ENCODE results near the gene KIF16B. TPM values are rescaled to one million over a fixed set of nuclear protein-coding genes. Genes with fewer than 3 reads are reported as not detected.

The KIF16B gene
- total and polyA plus RNA-seq, 2 of the 8 experiments (the other 6 are each of a cell fraction or from before 2014, with no cell fraction given), result 3.0 to 9.2 TPM

- H2AK5ac ChIP-seq (ENCODE audit: low read depth, low read length), result no peak overlapping the region
- H2BK5ac ChIP-seq (ENCODE audit: low read depth, low read length), result no peak overlapping the region
- no peaks in the 10 kb centered on the region for H3K79me1 ChIP-seq (ENCODE audit: low read depth, low read length)
- H3K4ac ChIP-seq (replicated peaks; ENCODE audit: insufficient read length, low read depth, low read length), result no peak overlapping the region
- no peak overlapping the region for H4K8ac ChIP-seq (ENCODE audit: extremely low read depth, insufficient read depth, low read length)
- H2BK12ac ChIP-seq (ENCODE audit: low read depth, low read length), result no peak overlapping the region
- H3K9me3 ChIP-seq (ENCODE audit: insufficient read depth in 2 of 2, low read depth in 1 of 2, low read length in 1 of 2), result no peaks in the 10 kb centered on the region
- H3K23me2 ChIP-seq (ENCODE audit: low read depth, low read length), result no peaks in the 10 kb centered on the region; the same call in 1 of the 2 replicates
- H3K27me3 ChIP-seq (replicated peaks in 1 of 4; ENCODE audit: control insufficient read depth in 3 of 4, extremely low read depth in 1 of 4, insufficient read depth in 3 of 4, low read length in 3 of 4), result no peaks in the 10 kb centered on the region
- no peak overlapping the region for H2BK15ac ChIP-seq (ENCODE audit: low read length)
- no peak overlapping the region for H3K4me2 ChIP-seq (ENCODE audit: insufficient read depth in 1 of 2, low read depth in 2 of 2, low read length in 2 of 2)
- H3K18ac ChIP-seq (ENCODE audit: extremely low read depth, low read length), result no peak overlapping the region
- no peaks in the 10 kb centered on the region for H3K36me3 ChIP-seq (ENCODE audit: control insufficient read depth in 2 of 4, insufficient read depth in 4 of 4, low read length in 3 of 4)
- H2AFZ ChIP-seq (ENCODE audit: low read length), result no peak overlapping the region
- H4K5ac ChIP-seq (ENCODE audit: insufficient read length, low read depth, low read length), result no peak overlapping the region
- no peak overlapping the region for H3K23ac ChIP-seq (ENCODE audit: insufficient read length)
- TF ChIP-seq SRF (IDR thresholded peaks at IDR 0.05; ENCODE audit: low read depth, low read length) (no peak), SIRT6 (IDR thresholded peaks at IDR 0.05; ENCODE audit: low read length) (no peak), SUZ12 (IDR thresholded peaks at IDR 0.05; ENCODE audit: low read length) (no peak), RFX5 (IDR thresholded peaks at IDR 0.05; ENCODE audit: borderline replicate concordance, low read depth, low read length) (no peak), FOSL1 (IDR thresholded peaks at IDR 0.05; ENCODE audit: insufficient read depth, low read depth, low read length) (no peak), NRF1 (IDR thresholded peaks at IDR 0.05; ENCODE audit: low read depth, low read length) (no peak), RXRA (IDR thresholded peaks at IDR 0.05; ENCODE audit: insufficient read depth, low read depth, low read length) (no peak), ATF2 (IDR thresholded peaks at IDR 0.05; ENCODE audit: low read length) (no peak), GTF2F1 (IDR thresholded peaks at IDR 0.05; ENCODE audit: borderline replicate concordance, low read depth, low read length) (no peak), RBBP5 (IDR thresholded peaks at IDR 0.05; ENCODE audit: borderline replicate concordance, low read depth, low read length) (no peak)
- no peak for FAIRE-seq
- no peak overlapping the region for H2BK120ac ChIP-seq (replicated peaks; ENCODE audit: low read depth, low read length)
- H3K4me3 ChIP-seq (ENCODE audit: extremely low read depth in 1 of 4, insufficient read depth in 2 of 4, low read depth in 3 of 4, low read length in 4 of 4), result no peak overlapping the region
- no peak overlapping the region for H3K14ac ChIP-seq (ENCODE audit: insufficient read length)
- WGBS, 2 experiments (ENCODE audit: extremely low coverage in 1 of 2, insufficient coverage in 1 of 2, insufficient read length in 1 of 2, insufficient replicate concordance in 2 of 2, low coverage in 1 of 2, low lambda C conversion rate in 2 of 2, missing lambda C conversion rate in 1 of 2), result 93% methylated on average over 4 of the region's 4 CpGs; no CpG with 5 or more reads in 1 of the 2 experiments
- H4K91ac ChIP-seq (replicated peaks; ENCODE audit: insufficient read length, low read length), result no peak overlapping the region
- ChIA-PET POLR2A (ENCODE audit: partially characterized antibody) (interaction anchor here (0.6 kb wide), 1 partner anchor 486 kb away, joined by 3 read pairs; no protein-coding TSS in a partner anchor), CTCF (ENCODE audit: partially characterized antibody) (interaction anchor here (1.0 to 2.5 kb wide), 8 partner anchors 17 to 242 kb away, joined by 3 to 8 read pairs (median 5); partner anchors contain the start of gene OTOR)
- no peak overlapping the region for H3K27ac ChIP-seq (ENCODE audit: low read depth, low read length)
- H3K9ac ChIP-seq (replicated peaks in 1 of 4; ENCODE audit: extremely low read depth in 1 of 4, low read depth in 3 of 4, low read length in 3 of 4), result no peak overlapping the region
- H3K79me2 ChIP-seq (ENCODE audit: control insufficient read depth in 1 of 2, insufficient read depth in 2 of 2, low read length in 2 of 2), result no peaks in the 10 kb centered on the region
- no peaks in the 10 kb centered on the region for H4K20me1 ChIP-seq (replicated peaks in 1 of 2; ENCODE audit: control insufficient read depth in 1 of 2, insufficient read depth in 2 of 2, low read length in 2 of 2)
- no peak for DNase-seq (ENCODE audit: low read depth in 1 of 2, low spot score in 2 of 2)
- H3K4me1 ChIP-seq (replicated peaks in 1 of 4; ENCODE audit: control insufficient read depth in 3 of 4, insufficient read depth in 4 of 4, low read length in 3 of 4), result peaks cover 0 to 4% (median 2%) of the 10 kb centered on the region in 4 experiments; a peak in 4 of 7 replicates
- H3K56ac ChIP-seq (replicated peaks; ENCODE audit: insufficient read length, low read depth, low read length), result no peak overlapping the region
- no peak overlapping the region for H2BK20ac ChIP-seq (ENCODE audit: low read length)
Observed at GRCh38 chr20:16518784-16519084, 54.5 kb downstream of the KIF16B start.

All from H1 (cell line).